Pancreas (tissue), 10 donors: ENCODE results near the gene C1orf210. TPM values are rescaled to one million over a fixed set of nuclear protein-coding genes. Genes with fewer than 3 reads are reported as not detected.

Experiments
- ATAC-seq, 4 donors: fragments of 200-7000 bp; cut with Tn5 transposase; one replicate each; pipeline versions ENCODE4 v1.8.0 to v1.9.1; 2020; ENCODE audit warnings: mild to moderate bottlenecking in 4 of 4, moderate library complexity in 4 of 4
- DNase-seq, 6 donors: peaks; one replicate each; pipeline ENCODE4 v3.0.0-alpha.2; 2020
- FAIRE-seq: peaks from 2 replicates; lab custom pipeline; 2012; peaks lifted over from hg19 to GRCh38; lab: Jason Lieb, UNC
- H3K27ac ChIP-seq, 4 donors: fragments of 200-600 bp; sonication (generic); 1 replicate in 3 of 4; 2 replicates in 1 of 4; pipeline versions ENCODE4 v1.5.0 to v1.8.0; 2020
- H3K27me3 ChIP-seq, 4 donors: fragments of 200-600 bp; one replicate each; pipeline ENCODE4 v1.8.0; 2021
- H3K36me3 ChIP-seq, 3 donors: fragments of 200-600 bp; sonication (generic) in 1 of 3; one replicate each; pipeline versions ENCODE4 v1.5.0 to v1.8.0; 2020 to 2021
- H3K4me1 ChIP-seq, 3 donors: fragments of 200-600 bp; one replicate each; pipeline ENCODE4 v1.8.0; 2021
- H3K4me3 ChIP-seq, 4 donors: fragments of 200-600 bp; sonication (generic) in 2 of 4; one replicate each; pipeline versions ENCODE4 v1.5.0 to v1.8.0; 2020 to 2021
- H3K9me3 ChIP-seq, 4 donors: fragments of 200-600 bp; one replicate each; pipeline ENCODE4 v1.8.0; 2021
- WGBS, 2 donors: extraction: QIAGEN DNeasy Blood & Tissue Kit; methylation state at CpG; one replicate each; pipeline ENCODE4 v1.1.7; 2013; 5-methylcytosine and 5-hydroxymethylcytosine counted together
- intact Hi-C, 3 donors: fragments of 100-400 bp; cut with DNase I; formaldehyde crosslinking; loops; one replicate each; pipeline versions ENCODE4 v1.11.1 to v1.14.2; 2022
- polyA plus RNA-seq, 2 donors: library from polyadenylated mRNA; stranded (reverse); fragments of 200-250 nt; gene quantifications; one replicate each; pipeline ENCODE4 v1.2.3, GENCODE V29; 2013
- total RNA-seq, 6 donors: library from RNA; stranded (reverse); fragmentation: NEBNext Ultra II Directional in 4 of 6; extraction: Animal tissue kit (Norgen Biotek cat#: 25700) in 4 of 6; gene quantifications; one replicate each; pipeline versions ENCODE4 v1.2.1 to v1.2.4, GENCODE V29; 2021 to 2023
- TF ChIP-seq, protein P1 (sequence below), 4 donors: fragments of 200-600 bp; sonication (generic) in 3 of 4; IDR thresholded peaks; one replicate each; pipeline versions ENCODE4 v1.5.0 to v1.8.0; 2021; ENCODE audit warnings: antibody characterized with exemption in 4 of 4
- donor health status: healthy with polysubstance abuse.
- donor health status: DM: no; HTN: no; CAD: no; lungs with moderate emphysema.
- donor health status: DM: no; HTN: no; CAD: no.
- donor health status: control.
- donor health status: control.
- donor health status: Bipolar disorder and iron deficiency.
- donor health status: DM: yes; HTN: yes; CAD: no.
- donor health status: DM: no; HTN: no; CAD: no.
- donor health status: DM: no; HTN: no; CAD: no.
- donor health status: DM: yes; HTN: yes; CAD: no.

Gene C1orf210
- total RNA-seq (10 to 100 TPM in 5 of 6 donors, 1 to 10 TPM in 1; 9.1 to 17.2 (median 12.4) TPM), polyA plus RNA-seq (10 to 100 TPM in 1 of 2 donors, 1 to 10 TPM in 1; 5.7 to 13.7 TPM)

DNA sequence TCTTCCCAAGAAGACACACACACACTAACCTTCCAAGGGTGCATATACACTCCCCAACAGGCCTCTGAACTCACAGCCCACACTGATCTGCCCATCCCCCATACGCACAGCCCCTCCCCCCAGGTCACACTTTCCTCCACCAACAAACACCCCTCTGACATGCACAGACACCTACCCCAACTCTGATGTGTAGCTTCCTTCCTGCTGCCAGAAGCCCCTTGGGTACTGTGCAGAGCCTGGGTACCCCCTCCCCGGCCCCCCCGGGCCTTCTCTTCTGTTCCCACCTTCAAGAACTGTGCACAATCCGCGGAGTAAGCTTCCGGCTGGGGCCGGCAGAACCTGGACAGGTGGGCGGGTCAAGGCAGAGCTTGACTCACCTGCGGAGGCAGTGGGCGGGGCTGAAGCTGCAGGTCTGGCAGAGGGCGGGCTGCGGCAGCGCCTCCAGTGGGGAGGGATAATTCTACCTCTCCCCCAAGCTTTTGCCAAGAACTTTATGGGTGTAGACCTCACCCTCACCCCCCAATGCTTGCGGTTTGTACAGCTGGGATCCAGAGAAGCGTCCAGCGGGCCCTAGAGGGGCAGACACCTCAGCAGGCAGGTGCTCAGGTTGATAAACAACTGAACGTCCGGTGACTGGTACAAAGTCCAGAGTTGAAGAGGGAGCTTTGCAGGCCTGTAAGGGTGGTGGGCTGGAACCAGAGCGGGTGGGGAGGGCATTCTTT is at the start of gene C1orf210:
Gene C1orf210 (minus strand): TSS at position 313 of the 722 bp plus-strand sequence. CDS start 2,311 bp downstream, outside the sequence.
- FAIRE-seq: no peak
- H3K27ac ChIP-seq: peak within 1 kb of the TSS; percentile 49 to 89 (median 66)

DNA sequence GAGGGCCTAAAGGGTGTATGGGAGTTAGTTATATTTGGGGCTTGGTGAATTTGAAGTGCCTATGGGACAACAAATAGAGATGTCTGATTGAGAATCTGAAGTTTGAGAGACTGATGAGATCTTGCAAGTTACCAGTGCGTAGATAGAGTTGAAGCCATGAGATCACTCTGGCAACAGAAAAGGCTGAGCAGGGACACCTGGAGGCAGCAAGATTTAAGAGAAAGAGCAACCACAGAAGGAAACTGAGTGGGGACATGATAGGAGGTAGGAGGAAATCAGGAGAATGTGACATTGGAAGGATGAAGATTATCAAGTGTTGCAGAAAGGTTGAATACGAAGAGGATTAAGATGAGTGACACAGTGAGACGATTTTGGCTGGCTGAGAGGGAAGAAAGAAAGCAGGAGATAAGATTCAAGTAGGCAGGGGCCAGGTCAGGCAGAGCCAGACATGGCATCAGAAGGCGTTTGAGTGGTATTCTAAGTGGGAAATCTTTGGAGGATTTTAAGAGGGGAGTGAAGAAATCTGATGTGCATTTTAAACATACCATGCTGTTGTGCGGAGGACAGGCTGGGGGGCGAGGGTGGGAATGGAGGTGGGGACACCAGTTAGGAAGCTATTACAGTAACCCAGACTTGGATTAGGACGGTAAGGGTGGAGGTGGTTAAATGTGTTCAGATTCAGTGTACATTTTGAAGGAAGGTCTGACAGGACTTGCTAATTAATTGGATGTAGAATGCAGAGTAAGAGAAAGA is 49.2 kb upstream of the C1orf210 start:
- FAIRE-seq: no peak
- 68 to 70% methylated on average over 7 of the region's 7 CpGs for whole genome bisulfite sequencing, 2 donors
- intact Hi-C loops: no loop called here
- Histone ChIP-seq H3K9me3 (no peaks in the 10 kb centered on the region), H3K36me3 (no peaks in the 10 kb centered on the region), H3K4me1 (no peaks in the 10 kb centered on the region), H3K27me3 (no peaks in the 10 kb centered on the region), H3K27ac (no peak overlapping the region), H3K4me3 (no peak overlapping the region)
- no peak for DNase-seq
- TF ChIP-seq, protein P1, sequence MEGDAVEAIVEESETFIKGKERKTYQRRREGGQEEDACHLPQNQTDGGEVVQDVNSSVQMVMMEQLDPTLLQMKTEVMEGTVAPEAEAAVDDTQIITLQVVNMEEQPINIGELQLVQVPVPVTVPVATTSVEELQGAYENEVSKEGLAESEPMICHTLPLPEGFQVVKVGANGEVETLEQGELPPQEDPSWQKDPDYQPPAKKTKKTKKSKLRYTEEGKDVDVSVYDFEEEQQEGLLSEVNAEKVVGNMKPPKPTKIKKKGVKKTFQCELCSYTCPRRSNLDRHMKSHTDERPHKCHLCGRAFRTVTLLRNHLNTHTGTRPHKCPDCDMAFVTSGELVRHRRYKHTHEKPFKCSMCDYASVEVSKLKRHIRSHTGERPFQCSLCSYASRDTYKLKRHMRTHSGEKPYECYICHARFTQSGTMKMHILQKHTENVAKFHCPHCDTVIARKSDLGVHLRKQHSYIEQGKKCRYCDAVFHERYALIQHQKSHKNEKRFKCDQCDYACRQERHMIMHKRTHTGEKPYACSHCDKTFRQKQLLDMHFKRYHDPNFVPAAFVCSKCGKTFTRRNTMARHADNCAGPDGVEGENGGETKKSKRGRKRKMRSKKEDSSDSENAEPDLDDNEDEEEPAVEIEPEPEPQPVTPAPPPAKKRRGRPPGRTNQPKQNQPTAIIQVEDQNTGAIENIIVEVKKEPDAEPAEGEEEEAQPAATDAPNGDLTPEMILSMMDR (IDR thresholded peaks at IDR 0.05): no peak
- ATAC-seq: no peak

More for the DNA sequence above, at the start of gene C1orf210:
- Histone ChIP-seq H3K9me3 (no peaks in the 10 kb centered on the region), H3K4me3 (peak within 1 kb of the TSS; percentile 18 to 51 (median 39)), H3K27me3 (no peaks in the 10 kb centered on the region), H3K36me3 (no peaks in the 10 kb centered on the region), H3K4me1 (peaks cover 0 to 15% (median 10%) of the 10 kb centered on the region in 3 donors)
- intact Hi-C loops: no loop called here
- DNase-seq: peak; percentile 93 to 98 (median 94)
- ATAC-seq: peak; percentile 94 to 98 (median 96)
- TF ChIP-seq, protein P1 (IDR thresholded peaks at IDR 0.05): peak in 3 of 4 donors; percentile 25 to 42 (median 26)
- WGBS, 2 donors: 10 to 11% methylated on average over 19 of the region's 19 CpGs

DNA sequence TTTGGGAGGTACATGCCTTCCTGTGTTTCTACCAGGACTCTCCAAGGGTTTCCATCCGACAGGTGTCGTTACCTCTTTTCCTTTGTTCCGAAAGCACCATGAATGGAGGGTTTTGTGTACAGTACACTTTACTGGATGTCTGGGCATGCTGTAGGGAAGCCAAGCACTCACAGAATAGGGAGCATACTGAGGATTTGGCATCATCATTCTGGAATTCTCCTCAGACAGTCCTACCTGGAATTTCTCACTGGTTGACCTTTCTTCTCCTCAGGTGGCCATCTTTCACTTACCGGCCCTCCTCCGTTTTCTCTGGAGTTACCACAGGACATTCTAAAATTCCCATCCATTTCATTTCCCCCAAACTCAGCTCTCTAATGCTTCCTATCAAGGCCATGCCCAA is 46.3 kb upstream of the C1orf210 start:
- no peaks in the 10 kb centered on the region for H3K36me3 ChIP-seq
- H3K9me3 ChIP-seq: no peaks in the 10 kb centered on the region
- no peak overlapping the region for H3K4me3 ChIP-seq
- H3K4me1 ChIP-seq: no peaks in the 10 kb centered on the region
- H3K27me3 ChIP-seq: no peaks in the 10 kb centered on the region
- no peak for DNase-seq
- ATAC-seq: no peak
- TF ChIP-seq, protein P1 (IDR thresholded peaks at IDR 0.05): no peak
- 95 to 97% methylated on average over 5 of the region's 5 CpGs for WGBS, 2 donors
- FAIRE-seq: no peak
- H3K27ac ChIP-seq: no peak overlapping the region
- intact Hi-C loops: no loop called here

DNA sequence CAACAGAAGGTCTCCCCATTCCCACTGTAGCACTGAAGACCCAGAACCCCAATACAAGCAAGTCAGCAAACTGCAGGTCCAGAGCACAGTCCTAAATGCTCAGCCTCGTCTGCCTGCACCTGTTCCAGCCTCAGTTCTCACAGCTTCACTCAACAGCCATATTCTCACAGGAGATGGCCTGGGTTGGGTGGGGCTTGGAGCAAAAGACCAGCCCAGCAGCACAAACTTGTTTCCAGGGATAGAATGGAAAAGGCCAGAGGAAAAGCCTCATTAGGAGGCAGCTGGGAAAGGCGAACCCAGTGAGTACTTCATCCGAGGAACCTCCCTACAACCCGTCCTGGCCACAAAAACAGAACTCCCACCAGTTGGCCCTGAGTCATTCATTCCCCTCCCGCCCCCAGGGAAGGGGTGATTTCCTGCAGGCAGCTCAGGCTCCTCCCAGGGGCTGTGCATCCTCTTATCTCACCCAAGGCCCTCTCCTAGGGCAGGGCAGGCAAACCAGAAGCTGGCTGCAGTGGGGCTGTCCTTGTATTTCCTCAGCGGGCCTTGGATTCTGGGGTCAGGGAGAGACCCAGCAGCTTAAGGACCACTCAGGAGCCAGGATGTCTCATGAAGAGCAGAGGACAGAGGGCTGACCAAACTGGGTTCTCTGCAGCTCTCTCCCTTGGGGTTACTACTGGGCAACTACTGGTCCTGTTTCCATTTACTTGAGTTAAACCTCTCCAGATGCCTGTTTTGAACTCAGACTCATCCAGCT is 44.8 kb upstream of the C1orf210 start:
- H3K4me3 ChIP-seq: no peak overlapping the region
- TF ChIP-seq, protein P1 (IDR thresholded peaks at IDR 0.05): no peak
- 75 to 81% methylated on average over 6 of the region's 6 CpGs for WGBS, 2 donors
- no peak for DNase-seq
- no peaks in the 10 kb centered on the region for H3K27me3 ChIP-seq
- no peaks in the 10 kb centered on the region for H3K9me3 ChIP-seq
- H3K4me1 ChIP-seq: no peaks in the 10 kb centered on the region
- H3K36me3 ChIP-seq: no peaks in the 10 kb centered on the region
- peak in 3 of 4 donors; percentile 47 to 79 (median 77) for ATAC-seq
- FAIRE-seq: no peak
- intact Hi-C loops: no loop called here
- no peak overlapping the region for H3K27ac ChIP-seq
